Neuronal stem cell (in vitro differentiated cells): ENCODE measurements around the gene KNG1.

Experiments
- DNase-seq: peaks from one replicate; pipeline ENCODE4 v3.0.0-alpha.2; 2013; ENCODE audit warnings: low spot score
- H2AFZ ChIP-seq: one replicate; pipeline ENCODE4 v1.6.1; 2013; ENCODE audit warnings: mild to moderate bottlenecking, low read length, inconsistent platforms
- H2AK5ac ChIP-seq: 2 replicates; pipeline ENCODE4 v1.6.1; 2013; ENCODE audit warnings: low read depth, mild to moderate bottlenecking, inconsistent platforms, low read length, moderate library complexity, mixed read lengths
- H2BK120ac ChIP-seq: 2 replicates; pipeline ENCODE4 v1.6.1; 2013; ENCODE audit warnings: low read depth, mild to moderate bottlenecking, inconsistent platforms, low read length, moderate library complexity, mixed read lengths
- H2BK12ac ChIP-seq: one replicate; pipeline ENCODE4 v1.6.1; 2013; ENCODE audit warnings: low read length, inconsistent platforms
- H2BK15ac ChIP-seq: 2 replicates; pipeline ENCODE4 v1.6.1; 2013; ENCODE audit warnings: mild to moderate bottlenecking, low read length, inconsistent platforms, mixed read lengths
- H2BK5ac ChIP-seq: one replicate; pipeline ENCODE4 v1.6.1; 2013; ENCODE audit warnings: inconsistent platforms, mild to moderate bottlenecking, low read length, moderate library complexity
- H3K14ac ChIP-seq: one replicate; pipeline ENCODE4 v1.6.1; 2013; ENCODE audit warnings: low read length, inconsistent platforms
- H3K18ac ChIP-seq: 2 replicates; pipeline ENCODE4 v1.6.1; 2013; ENCODE audit warnings: low read length, inconsistent platforms
- H3K23ac ChIP-seq: 2 replicates; pipeline ENCODE4 v1.6.1; 2013; ENCODE audit warnings: low read depth, mild to moderate bottlenecking, mixed read lengths, low read length, inconsistent platforms; ENCODE audit not compliant: poor library complexity
- H3K27ac ChIP-seq: replicated peaks from 3 replicates; pipeline ENCODE4 v1.5.1; 2013; ENCODE audit warnings: low read length, inconsistent platforms
- H3K27me3 ChIP-seq, 3 experiments: 2 replicates each; pipeline ENCODE4 v1.6.1; 2013; ENCODE audit warnings: low read length in 3 of 3, mild to moderate bottlenecking in 2 of 3, inconsistent platforms in 1 of 3, low read depth in 1 of 3, mixed read lengths in 1 of 3, moderate library complexity in 1 of 3; ENCODE audit not compliant: control insufficient read depth in 3 of 3, insufficient read depth in 3 of 3
- H3K36me3 ChIP-seq, 2 donors: replicated peaks in 1 of 2; 2 replicates each; pipeline ENCODE4 v1.6.1; 2013; ENCODE audit warnings: low read length in 2 of 2; ENCODE audit not compliant: control insufficient read depth in 2 of 2, insufficient read depth in 2 of 2
- H3K4ac ChIP-seq: 2 replicates; pipeline ENCODE4 v1.6.1; 2013; ENCODE audit warnings: inconsistent platforms, mild to moderate bottlenecking, low read length, moderate library complexity
- H3K4me1 ChIP-seq, 2 donors: 1 replicate in 1 of 2; 2 replicates in 1 of 2; pipeline ENCODE4 v1.6.1; 2013; ENCODE audit warnings: low read length in 2 of 2, low read depth in 1 of 2; ENCODE audit not compliant: control insufficient read depth in 2 of 2, insufficient read depth in 1 of 2
- H3K4me2 ChIP-seq: one replicate; pipeline ENCODE4 v1.6.1; 2013; ENCODE audit warnings: mild to moderate bottlenecking, low read length, inconsistent platforms; ENCODE audit not compliant: insufficient read depth, poor library complexity, severe bottlenecking
- H3K4me3 ChIP-seq, 2 donors: 2 replicates each; pipeline ENCODE4 v1.5.1; 2013; ENCODE audit warnings: low read length in 2 of 2, mild to moderate bottlenecking in 2 of 2, inconsistent platforms in 1 of 2, moderate library complexity in 1 of 2
- H3K79me1 ChIP-seq: one replicate; pipeline ENCODE4 v1.6.1; 2013; ENCODE audit warnings: low read depth, mild to moderate bottlenecking, inconsistent platforms, low read length, moderate library complexity
- H3K9ac ChIP-seq: one replicate; pipeline ENCODE4 v1.6.1; 2013; ENCODE audit warnings: mild to moderate bottlenecking, low read depth, low read length, inconsistent platforms; ENCODE audit not compliant: poor library complexity
- H3K9me3 ChIP-seq, 2 donors: replicated peaks in 1 of 2; 2 replicates each; pipeline versions ENCODE3 to v1.6.1; 2013; ENCODE audit warnings: low read length in 2 of 2, mild to moderate bottlenecking in 2 of 2, inconsistent platforms in 1 of 2, low read depth in 1 of 2, mixed read lengths in 1 of 2, moderate library complexity in 1 of 2; ENCODE audit not compliant: control insufficient read depth in 2 of 2, insufficient read depth in 1 of 2
- H4K8ac ChIP-seq: one replicate; pipeline ENCODE4 v1.6.1; 2013; ENCODE audit warnings: low read depth, mild to moderate bottlenecking, inconsistent platforms, low read length, moderate library complexity
- H4K91ac ChIP-seq: one replicate; pipeline ENCODE4 v1.6.1; 2013; ENCODE audit warnings: low read length, low read depth, mild to moderate bottlenecking, inconsistent platforms; ENCODE audit not compliant: poor library complexity
- WGBS, 2 donors: extraction: QIAGEN DNeasy Blood & Tissue Kit; methylation state at CpG; one replicate each; pipeline ENCODE4 v1.1.7; 2013; ENCODE audit warnings: missing lambda C conversion rate in 2 of 2, mixed read lengths in 1 of 2; ENCODE audit not compliant: insufficient read length in 2 of 2, insufficient replicate concordance in 1 of 2; ENCODE audit errors: extremely low coverage in 2 of 2; 5-methylcytosine and 5-hydroxymethylcytosine counted together

KNG1 gene

DNA sequence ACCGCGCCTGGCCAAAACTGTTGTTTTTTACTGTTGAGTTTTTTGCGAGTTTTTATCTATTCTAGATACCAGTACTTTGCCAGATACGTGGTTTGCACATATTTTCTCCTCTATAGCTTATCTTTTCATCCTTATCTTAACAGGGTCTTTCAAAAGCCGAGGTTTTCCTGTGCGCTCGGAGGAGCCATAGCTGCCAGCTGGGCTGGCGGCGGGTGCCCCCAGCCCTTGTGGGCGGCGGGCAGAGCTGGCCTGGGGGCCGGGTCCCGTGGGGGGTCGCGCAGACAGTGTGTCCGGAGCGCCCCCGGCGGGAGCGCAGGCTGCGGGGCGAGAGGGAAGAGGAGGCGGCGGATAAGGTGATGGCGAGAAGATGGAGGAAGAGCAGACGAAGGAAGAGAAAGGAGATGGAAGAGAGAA lies 55.1 kb downstream of the KNG1 start:
- peak overlapping the region; percentile 82 for H2AFZ ChIP-seq
- H3K4ac ChIP-seq, result no peak overlapping the region
- H3K4me1 ChIP-seq, result peaks cover 3 to 4% of the 10 kb centered on the region in 2 donors
- no peak overlapping the region for H2BK15ac ChIP-seq
- no peaks in the 10 kb centered on the region for H3K9me3 ChIP-seq
- H3K27me3 ChIP-seq, result peaks cover 0 to 3% (median 0%) of the 10 kb centered on the region in 3 experiments
- no peaks in the 10 kb centered on the region for H3K36me3 ChIP-seq
- no peak overlapping the region for H3K23ac ChIP-seq
- no peak overlapping the region for H4K91ac ChIP-seq
- no peak overlapping the region for H3K4me3 ChIP-seq
- H2AK5ac ChIP-seq, result peak overlapping the region; percentile 37
- peak overlapping the region; percentile 71 for H3K14ac ChIP-seq
- no peak overlapping the region for H3K27ac ChIP-seq
- no peak overlapping the region for H4K8ac ChIP-seq
- DNase-seq, result no peak
- WGBS, 2 donors, result 100% methylated on average over 5 of the region's 26 CpGs; no CpG with 5 or more reads in 1 of the 2 donors
- H3K9ac ChIP-seq, result peak overlapping the region; percentile 12
- no peaks in the 10 kb centered on the region for H3K79me1 ChIP-seq
- peak overlapping the region; percentile 53 for H2BK5ac ChIP-seq
- H3K18ac ChIP-seq, result no peak overlapping the region
- no peak overlapping the region for H2BK12ac ChIP-seq
- H3K4me2 ChIP-seq, result no peak overlapping the region
- no peak overlapping the region for H2BK120ac ChIP-seq

DNA sequence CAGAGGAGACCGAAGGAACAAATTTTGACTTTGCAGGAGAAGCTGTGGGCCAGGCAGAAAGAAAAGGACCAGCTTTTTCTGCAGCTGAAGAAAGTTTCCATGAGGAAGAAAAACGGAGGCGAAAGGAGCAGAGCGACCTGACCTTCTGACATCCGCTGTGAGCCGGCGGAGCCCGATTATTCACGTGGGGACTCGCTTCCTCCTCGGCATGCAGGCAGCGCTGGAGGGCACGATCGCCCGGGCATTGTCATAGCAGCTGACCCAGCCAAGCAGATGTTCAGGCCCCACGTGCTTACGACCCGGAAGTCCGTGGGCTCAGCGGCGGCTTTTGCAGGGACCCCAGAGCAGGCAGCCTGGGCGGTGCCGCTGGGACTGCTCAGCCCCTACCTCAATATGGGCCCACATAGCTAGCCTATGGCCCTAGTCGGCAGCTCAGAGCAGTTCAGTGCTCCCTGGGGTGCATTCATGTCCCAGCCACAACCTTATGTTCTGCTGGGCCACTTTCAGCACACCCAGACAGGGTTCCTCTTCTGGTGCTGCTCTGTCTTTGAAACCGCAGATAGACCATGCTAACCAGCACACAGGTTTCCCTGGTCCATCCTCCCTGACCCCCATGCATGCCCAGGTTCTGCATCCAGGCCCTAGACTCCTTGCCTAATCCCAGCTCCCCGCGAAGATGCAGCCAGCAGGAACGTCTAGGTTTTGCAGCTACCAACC lies 55.7 kb downstream of the KNG1 start:
- Histone ChIP-seq H2AK5ac (peak overlapping the region; percentile 37), H3K4me3 (no peak overlapping the region), H2AFZ (peak overlapping the region; percentile 82), H3K14ac (peak overlapping the region; percentile 71), H2BK15ac (peak overlapping the region; percentile 89), H3K4ac (no peak overlapping the region), H3K36me3 (no peaks in the 10 kb centered on the region), H3K4me2 (no peak overlapping the region), H3K4me1 (peaks cover 3 to 4% of the 10 kb centered on the region in 2 donors), H3K9ac (no peak overlapping the region), H3K27me3 (peaks cover 0 to 3% (median 0%) of the 10 kb centered on the region in 3 experiments), H3K79me1 (no peaks in the 10 kb centered on the region), H4K91ac (no peak overlapping the region), H3K27ac (no peak overlapping the region), H2BK120ac (no peak overlapping the region), H2BK5ac (peak overlapping the region; percentile 53), H4K8ac (peak overlapping the region; percentile 65), H3K9me3 (no peaks in the 10 kb centered on the region), H2BK12ac (no peak overlapping the region), H3K18ac (peak overlapping the region; percentile 64), H3K23ac (peak overlapping the region; percentile 89)
- no peak for DNase-seq
- WGBS, 2 donors, result no CpG with 5 or more reads among the region's 28 CpGs

DNA sequence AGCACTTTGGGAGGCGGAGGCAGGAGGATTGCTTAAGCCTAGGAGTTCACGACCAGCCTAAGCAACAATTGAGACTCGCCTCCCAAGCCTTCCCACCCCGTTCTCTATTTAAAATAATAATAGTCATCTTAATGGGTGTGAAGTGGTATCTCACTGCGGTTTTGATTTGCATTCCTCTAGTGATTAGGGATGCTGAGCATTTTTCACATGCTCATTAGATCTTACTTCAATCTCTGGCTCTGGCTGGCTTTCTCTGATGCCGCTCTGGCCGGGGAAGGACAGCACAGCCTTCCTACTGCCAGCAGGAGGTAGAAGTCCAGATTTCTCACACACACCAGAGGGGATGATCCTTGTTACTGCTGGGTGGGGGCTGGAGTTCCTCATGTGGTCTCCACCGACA lies 58.8 kb downstream of the KNG1 start:
- WGBS, 2 donors, result no CpG with 5 or more reads among the region's 8 CpGs
- Histone ChIP-seq H3K27ac (no peak overlapping the region), H4K91ac (no peak overlapping the region), H3K9ac (no peak overlapping the region), H3K9me3 (no peaks in the 10 kb centered on the region), H3K4ac (no peak overlapping the region), H4K8ac (no peak overlapping the region), H3K14ac (no peak overlapping the region), H3K4me1 (peaks cover 3 to 4% of the 10 kb centered on the region in 2 donors), H3K36me3 (no peaks in the 10 kb centered on the region), H3K79me1 (no peaks in the 10 kb centered on the region), H3K4me3 (no peak overlapping the region), H3K27me3 (peaks cover 0 to 3% (median 0%) of the 10 kb centered on the region in 3 experiments), H3K4me2 (no peak overlapping the region), H2AK5ac (no peak overlapping the region), H2BK12ac (no peak overlapping the region), H3K18ac (no peak overlapping the region), H3K23ac (no peak overlapping the region), H2BK5ac (no peak overlapping the region), H2BK15ac (no peak overlapping the region), H2BK120ac (no peak overlapping the region), H2AFZ (no peak overlapping the region)
- no peak for DNase-seq

DNA sequence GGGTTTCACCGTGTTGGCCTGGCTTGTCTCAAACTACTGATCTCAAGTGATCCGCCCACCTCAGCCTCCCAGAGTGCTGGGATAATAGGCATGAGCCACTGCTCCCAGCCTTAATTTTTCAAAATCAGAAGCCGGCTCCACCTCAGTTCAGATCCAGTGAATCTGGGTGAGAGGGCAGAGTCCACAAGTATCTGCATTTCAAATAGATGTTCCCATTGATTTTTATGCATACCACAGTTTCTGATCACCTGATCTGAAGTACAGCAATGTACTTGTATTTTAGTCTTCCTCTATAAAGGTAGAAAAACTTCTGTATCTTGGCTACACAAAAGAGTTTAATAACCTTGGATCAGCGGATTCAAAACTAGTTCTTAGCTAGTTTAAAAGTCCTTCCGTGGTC lies 62.0 kb downstream of the KNG1 start:
- H2BK120ac ChIP-seq, result no peak overlapping the region
- no peak overlapping the region for H2AK5ac ChIP-seq
- no peaks in the 10 kb centered on the region for H3K9me3 ChIP-seq
- H3K23ac ChIP-seq, result no peak overlapping the region
- H2BK15ac ChIP-seq, result no peak overlapping the region
- H3K18ac ChIP-seq, result no peak overlapping the region
- no peak overlapping the region for H3K14ac ChIP-seq
- DNase-seq, result no peak
- no peak overlapping the region for H3K27ac ChIP-seq
- H4K8ac ChIP-seq, result no peak overlapping the region
- H3K4me2 ChIP-seq, result no peak overlapping the region
- no peak overlapping the region for H2BK12ac ChIP-seq
- no peak overlapping the region for H3K9ac ChIP-seq
- no peaks in the 10 kb centered on the region for H3K79me1 ChIP-seq
- H4K91ac ChIP-seq, result no peak overlapping the region
- no peaks in the 10 kb centered on the region for H3K4me1 ChIP-seq
- H2BK5ac ChIP-seq, result no peak overlapping the region
- H3K36me3 ChIP-seq, result peaks cover 1 to 2% of the 10 kb centered on the region in 2 donors
- H3K4me3 ChIP-seq, result no peak overlapping the region
- no peaks in the 10 kb centered on the region for H3K27me3 ChIP-seq
- no CpG with 5 or more reads among the region's 5 CpGs for WGBS, 2 donors
- H3K4ac ChIP-seq, result no peak overlapping the region
- no peak overlapping the region for H2AFZ ChIP-seq
